ENCODE measurements around the gene DHTKD1. TPM values are rescaled to one million over a fixed set of nuclear protein-coding genes. Genes with fewer than 3 reads are reported as not detected.

The DHTKD1 gene
- total RNA-seq, 1 donor from 2014 or later: 18.4 TPM

DNA sequence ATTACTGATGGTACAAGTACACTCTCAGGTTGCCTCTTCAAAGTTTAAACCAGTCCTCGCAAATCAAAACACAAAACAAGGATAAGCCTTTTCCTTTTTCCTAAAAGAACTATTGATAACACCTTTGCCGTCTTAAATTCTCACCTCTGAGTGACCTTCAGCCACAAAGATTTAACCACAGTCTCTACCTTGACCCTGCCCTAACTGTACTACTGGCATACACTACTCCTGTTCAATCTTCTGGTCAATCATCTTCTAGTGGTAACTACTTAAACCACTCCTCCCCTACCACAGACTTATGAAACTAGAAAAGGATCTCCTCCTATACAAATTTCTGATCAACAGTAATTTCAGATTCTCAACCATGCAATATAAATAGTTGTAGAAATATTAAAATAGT lies 41.2 kb upstream of the DHTKD1 start:
- FAIRE-seq (no peak), DNase-seq (ENCODE audit: low read depth) (no peak)
- Histone ChIP-seq H3K27me3 (ENCODE audit: control insufficient read depth, insufficient read depth, low read length) (no peaks in the 10 kb centered on the region), H3K36me3 (ENCODE audit: control insufficient read depth, insufficient read depth, low read length) (peaks cover 2% of the 10 kb centered on the region), H3K4me3 (ENCODE audit: low read depth, low read length) (no peak overlapping the region)
- TF ChIP-seq, protein P1, sequence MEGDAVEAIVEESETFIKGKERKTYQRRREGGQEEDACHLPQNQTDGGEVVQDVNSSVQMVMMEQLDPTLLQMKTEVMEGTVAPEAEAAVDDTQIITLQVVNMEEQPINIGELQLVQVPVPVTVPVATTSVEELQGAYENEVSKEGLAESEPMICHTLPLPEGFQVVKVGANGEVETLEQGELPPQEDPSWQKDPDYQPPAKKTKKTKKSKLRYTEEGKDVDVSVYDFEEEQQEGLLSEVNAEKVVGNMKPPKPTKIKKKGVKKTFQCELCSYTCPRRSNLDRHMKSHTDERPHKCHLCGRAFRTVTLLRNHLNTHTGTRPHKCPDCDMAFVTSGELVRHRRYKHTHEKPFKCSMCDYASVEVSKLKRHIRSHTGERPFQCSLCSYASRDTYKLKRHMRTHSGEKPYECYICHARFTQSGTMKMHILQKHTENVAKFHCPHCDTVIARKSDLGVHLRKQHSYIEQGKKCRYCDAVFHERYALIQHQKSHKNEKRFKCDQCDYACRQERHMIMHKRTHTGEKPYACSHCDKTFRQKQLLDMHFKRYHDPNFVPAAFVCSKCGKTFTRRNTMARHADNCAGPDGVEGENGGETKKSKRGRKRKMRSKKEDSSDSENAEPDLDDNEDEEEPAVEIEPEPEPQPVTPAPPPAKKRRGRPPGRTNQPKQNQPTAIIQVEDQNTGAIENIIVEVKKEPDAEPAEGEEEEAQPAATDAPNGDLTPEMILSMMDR (IDR thresholded peaks at IDR 0.05; ENCODE audit: insufficient read depth, low read length, severe bottlenecking): no peak

DNA sequence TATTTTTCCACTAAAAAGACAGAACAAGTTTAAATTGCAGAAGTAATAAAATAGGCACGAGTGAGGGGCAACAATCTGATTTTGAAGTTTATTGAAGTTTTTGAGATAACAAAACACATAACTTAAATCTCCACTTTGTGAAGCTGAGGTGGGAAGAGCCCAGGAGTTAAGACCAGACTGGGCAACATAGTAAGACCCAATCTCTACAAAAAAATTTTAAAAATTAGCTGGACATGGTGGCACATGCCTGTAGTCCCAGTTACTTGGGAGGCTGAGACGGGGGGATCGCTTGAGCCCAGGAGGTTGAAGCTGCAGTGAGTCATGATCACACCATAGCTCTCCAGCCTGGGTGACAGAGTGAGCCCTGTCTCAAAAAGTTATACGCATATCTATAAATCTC lies 37.4 kb upstream of the DHTKD1 start:
- FAIRE-seq: no peak
- Histone ChIP-seq H3K36me3 (ENCODE audit: control insufficient read depth, insufficient read depth, low read length) (no peaks in the 10 kb centered on the region), H3K4me3 (ENCODE audit: low read depth, low read length) (no peak overlapping the region), H3K27me3 (ENCODE audit: control insufficient read depth, insufficient read depth, low read length) (no peaks in the 10 kb centered on the region)
- no peak for DNase-seq (ENCODE audit: low read depth)
- TF ChIP-seq, protein P1 (IDR thresholded peaks at IDR 0.05; ENCODE audit: insufficient read depth, low read length, severe bottlenecking): no peak

DNA sequence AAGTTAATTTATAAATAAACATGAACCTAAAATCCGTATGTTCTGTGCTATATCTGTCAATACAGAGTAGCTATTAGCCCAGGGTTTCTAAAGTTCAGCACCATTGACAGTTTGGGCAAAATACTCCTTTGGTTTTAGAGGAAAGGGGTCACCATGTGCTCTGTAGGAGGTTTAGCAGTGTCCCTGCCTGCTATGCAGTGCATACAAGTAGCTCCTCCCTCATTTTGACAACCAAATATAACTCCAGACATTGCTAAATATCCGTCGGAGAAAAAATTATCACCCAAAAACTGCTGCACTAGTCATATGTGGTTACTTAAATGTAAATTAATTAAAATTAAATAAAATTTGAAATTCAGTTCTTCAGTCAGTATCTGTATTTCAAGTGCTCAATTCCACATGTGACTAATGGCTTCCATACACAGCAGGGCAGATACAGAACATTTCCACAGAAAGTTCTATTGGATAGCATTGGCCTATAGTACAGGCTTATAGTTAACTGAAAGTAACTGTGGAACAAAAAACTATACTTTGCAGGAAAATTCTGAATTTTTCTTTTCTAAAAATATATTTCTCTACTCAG lies 32.6 kb upstream of the DHTKD1 start:
- TF ChIP-seq, protein P1 (IDR thresholded peaks at IDR 0.05; ENCODE audit: insufficient read depth, low read length, severe bottlenecking): no peak
- H3K36me3 ChIP-seq (ENCODE audit: control insufficient read depth, insufficient read depth, low read length): no peaks in the 10 kb centered on the region
- no peak for FAIRE-seq
- H3K27me3 ChIP-seq (ENCODE audit: control insufficient read depth, insufficient read depth, low read length): no peaks in the 10 kb centered on the region
- no peak overlapping the region for H3K4me3 ChIP-seq (ENCODE audit: low read depth, low read length)
- no peak for DNase-seq (ENCODE audit: low read depth)

DNA sequence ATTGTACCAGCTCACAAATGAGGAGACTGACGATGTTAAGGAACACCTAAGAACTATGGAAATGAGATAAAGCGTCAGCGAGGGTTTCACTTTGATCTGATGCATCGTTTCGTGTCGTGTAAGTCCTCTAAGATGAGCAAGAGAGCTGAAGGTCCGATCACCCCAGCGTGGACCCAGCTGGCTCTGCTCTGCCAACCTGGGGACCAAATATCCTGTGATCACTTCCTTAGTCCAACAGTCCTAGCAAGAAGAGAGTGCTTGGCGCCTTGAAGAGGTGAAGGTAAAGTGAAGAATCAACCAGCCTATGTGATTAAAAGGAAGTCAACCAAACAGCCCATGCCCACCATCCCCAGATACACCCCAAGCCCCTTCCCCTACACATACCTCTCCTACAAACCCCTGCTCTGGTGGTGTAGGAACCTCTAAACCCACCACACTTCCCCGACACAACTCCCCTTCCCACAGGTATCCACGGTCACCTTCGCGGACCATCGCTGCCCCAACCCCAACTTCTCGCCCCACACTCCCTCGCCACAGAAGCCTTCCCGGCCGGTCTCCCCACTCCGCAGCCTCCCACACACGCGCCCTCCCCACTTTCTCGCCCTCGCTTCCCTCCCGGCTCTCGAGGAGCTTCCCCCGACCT lies 26.9 kb upstream of the DHTKD1 start:
- Histone ChIP-seq H3K27me3 (ENCODE audit: control insufficient read depth, insufficient read depth, low read length) (no peaks in the 10 kb centered on the region), H3K4me3 (ENCODE audit: low read depth, low read length) (peak overlapping the region; percentile 99), H3K36me3 (ENCODE audit: control insufficient read depth, insufficient read depth, low read length) (no peaks in the 10 kb centered on the region)
- TF ChIP-seq, protein P1 (IDR thresholded peaks at IDR 0.05; ENCODE audit: insufficient read depth, low read length, severe bottlenecking): no peak
- FAIRE-seq (no peak), DNase-seq (ENCODE audit: low read depth) (peak; percentile 29)

DNA sequence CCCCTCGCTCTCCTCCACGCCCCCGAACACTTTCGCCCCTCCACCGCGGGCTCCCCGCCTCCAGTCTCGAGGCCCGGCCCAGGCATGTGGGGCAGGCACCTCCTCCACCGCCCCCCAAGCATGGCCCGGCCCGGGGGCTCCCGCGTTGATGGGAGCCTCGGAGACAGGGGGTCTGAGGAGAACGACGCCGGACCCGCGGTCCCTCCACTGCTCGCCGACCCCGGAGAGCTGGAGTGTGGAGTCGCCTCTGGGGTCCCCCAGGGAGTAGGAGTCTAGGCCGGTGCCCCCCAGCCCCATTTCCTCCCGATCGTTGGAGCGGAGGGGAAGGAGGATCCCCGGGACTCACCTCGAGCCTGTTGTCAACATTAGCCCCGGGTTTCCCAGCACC lies 26.4 kb upstream of the DHTKD1 start:
- DNase-seq (ENCODE audit: low read depth): no peak
- Histone ChIP-seq H3K36me3 (ENCODE audit: control insufficient read depth, insufficient read depth, low read length) (no peaks in the 10 kb centered on the region), H3K4me3 (ENCODE audit: low read depth, low read length) (peak overlapping the region; percentile 99), H3K27me3 (ENCODE audit: control insufficient read depth, insufficient read depth, low read length) (no peaks in the 10 kb centered on the region)
- FAIRE-seq: no peak
- TF ChIP-seq, protein P1 (IDR thresholded peaks at IDR 0.05; ENCODE audit: insufficient read depth, low read length, severe bottlenecking): no peak
